GM18517 (cell line): ENCODE data around the gene GUCY1A1.

Source experiments
- ATAC-seq: cut with Tn5 transposase; IDR thresholded peaks from one replicate; pipeline ENCODE4 v1.9.1; 2021; ENCODE audit warnings: mild to moderate bottlenecking, moderate library complexity; ENCODE audit not compliant: unreplicated experiment

The GUCY1A1 gene

GRCh38 chr4:155734065-155734464 is 67.4 kb downstream of the GUCY1A1 start:
- ATAC-seq, result no peak

GRCh38 chr4:155734951-155735350 is 68.3 kb downstream of the GUCY1A1 start:
- ATAC-seq, result no peak

- ATAC-seq, result no peak
Measured at GRCh38 chr4:155735496-155735895, 68.8 kb downstream of the GUCY1A1 start.

- ATAC-seq, result no peak
Measured at GRCh38 chr4:155738548-155738947, 71.9 kb downstream of the GUCY1A1 start.

- no peak for ATAC-seq
Measured at GRCh38 chr4:155741546-155741945, 74.9 kb downstream of the GUCY1A1 start.

GRCh38 chr4:155742310-155743015 is 75.8 kb downstream of the GUCY1A1 start:
- ATAC-seq, result no peak

- ATAC-seq, result no peak
Measured at GRCh38 chr4:155745984-155746383, 79.3 kb downstream of the GUCY1A1 start.

GRCh38 chr4:155748039-155748438 is 81.4 kb downstream of the GUCY1A1 start:
- ATAC-seq, result no peak

GRCh38 chr4:155749041-155749440 is 82.4 kb downstream of the GUCY1A1 start:
- no peak for ATAC-seq

GRCh38 chr4:155751569-155751968 is 84.9 kb downstream of the GUCY1A1 start:
- ATAC-seq, result no peak

- ATAC-seq, result no peak
Measured at GRCh38 chr4:155757745-155758265, 91.2 kb downstream of the GUCY1A1 start.

- ATAC-seq, result peak; percentile 98
Measured at GRCh38 chr4:155758481-155759371, 92.1 kb downstream of the GUCY1A1 start, which contains the start of gene GUCY1B1. TSS of gene GUCY1B1 (plus strand) at chr4:155759021. CDS start at chr4:155759141, 120 bp downstream.

GRCh38 chr4:155759372-155760252 is 93.0 kb downstream of the GUCY1A1 start:
- ATAC-seq, result peak; percentile 16

GRCh38 chr4:155761047-155761446 is 94.4 kb downstream of the GUCY1A1 start:
- ATAC-seq, result no peak

GRCh38 chr4:155761916-155762315 is 95.3 kb downstream of the GUCY1A1 start:
- no peak for ATAC-seq

GRCh38 chr4:155762334-155762733 is 95.7 kb downstream of the GUCY1A1 start:
- ATAC-seq, result no peak

GRCh38 chr4:155763551-155763950 is 96.9 kb downstream of the GUCY1A1 start:
- no peak for ATAC-seq

GRCh38 chr4:155765149-155765548 is 98.5 kb downstream of the GUCY1A1 start:
- ATAC-seq, result no peak

- no peak for ATAC-seq
Measured at GRCh38 chr4:155766622-155767021, 100.0 kb downstream of the GUCY1A1 start.

GRCh38 chr4:155768370-155768769 is 101.7 kb downstream of the GUCY1A1 start:
- no peak for ATAC-seq

GRCh38 chr4:155769090-155769489 is 102.4 kb downstream of the GUCY1A1 start:
- ATAC-seq, result peak; percentile 74
